Stomach (tissue), 4 donors: ENCODE measurements around the gene STIP1.

ENCODE experiments used
- CTCF ChIP-seq, 7 experiments: fragments of 450-650 bp in 4 of 7; fragments of 200-600 bp in 3 of 7; sonication (generic) in 3 of 7; IDR thresholded peaks; one replicate each; pipeline ENCODE4 v1.5.1; 2016 to 2019; ENCODE audit warnings: antibody characterized with exemption in 7 of 7, control low read depth in 2 of 7, mild to moderate bottlenecking in 1 of 7
- EP300 ChIP-seq: sonication (generic); formaldehyde crosslinking; IDR thresholded peaks from one replicate; pipeline ENCODE4 v1.6.1; 2017; ENCODE audit warnings: antibody characterized with exemption
- POLR2A ChIP-seq, 4 donors: fragments of 450-650 bp; IDR thresholded peaks; one replicate each; pipeline ENCODE4 v1.6.1; 2016; ENCODE audit warnings: antibody characterized with exemption in 4 of 4, control low read depth in 2 of 4, mild to moderate bottlenecking in 1 of 4, moderate library complexity in 1 of 4

GRCh38 chr11:64165481-64165841 lies 20.5 kb upstream of the STIP1 start:
- TF ChIP-seq EP300 (no peak), POLR2A (IDR thresholded peaks at IDR 0.05) (no peak), CTCF (IDR thresholded peaks at IDR 0.05) (no peak)
